HG03095 (cell line): Measurements from ENCODE around the gene SLC4A9.

ENCODE experiments used
- ATAC-seq: cut with Tn5 transposase; IDR thresholded peaks from one replicate; pipeline ENCODE4 v1.9.1; 2021; ENCODE audit warnings: moderate library complexity; ENCODE audit not compliant: unreplicated experiment

The SLC4A9 gene

DNA sequence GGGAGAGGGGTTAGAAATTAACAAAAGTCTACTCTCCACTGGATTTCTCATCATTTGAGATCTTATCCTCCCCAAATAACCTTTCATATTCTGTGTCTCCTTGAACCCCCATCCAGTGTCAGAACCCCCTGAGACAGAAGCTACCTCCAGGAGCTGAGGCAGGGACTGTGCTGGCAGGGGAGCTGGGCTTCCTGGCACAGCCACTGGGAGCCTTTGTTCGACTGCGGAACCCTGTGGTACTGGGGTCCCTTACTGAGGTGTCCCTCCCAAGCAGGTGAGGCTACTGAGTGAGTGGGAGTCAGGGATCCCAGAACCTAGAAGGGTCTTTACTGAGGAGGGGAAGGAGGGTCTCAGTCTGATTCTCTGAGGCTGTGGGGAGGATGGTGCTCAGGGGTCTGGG lies 1.9 kb downstream of the SLC4A9 start:
- ATAC-seq = no peak

DNA sequence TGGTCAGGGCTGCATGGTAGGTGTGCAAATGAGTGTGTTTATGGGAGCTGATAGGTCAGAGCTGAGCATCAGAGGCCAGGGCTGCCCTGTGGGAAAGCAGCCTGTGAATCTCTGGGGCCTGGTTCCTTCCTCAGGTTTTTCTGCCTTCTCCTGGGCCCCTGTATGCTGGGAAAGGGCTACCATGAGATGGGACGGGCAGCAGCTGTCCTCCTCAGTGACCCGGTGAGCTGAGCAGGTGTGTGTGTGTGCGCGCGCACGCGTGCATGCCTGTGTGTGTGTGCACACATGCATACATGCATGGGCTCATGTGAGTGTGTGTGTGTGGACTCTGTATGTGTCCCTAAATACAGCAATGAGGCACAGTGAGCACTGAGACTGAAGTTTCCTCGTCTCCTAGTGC lies 2.3 kb downstream of the SLC4A9 start:
- ATAC-seq = no peak

DNA sequence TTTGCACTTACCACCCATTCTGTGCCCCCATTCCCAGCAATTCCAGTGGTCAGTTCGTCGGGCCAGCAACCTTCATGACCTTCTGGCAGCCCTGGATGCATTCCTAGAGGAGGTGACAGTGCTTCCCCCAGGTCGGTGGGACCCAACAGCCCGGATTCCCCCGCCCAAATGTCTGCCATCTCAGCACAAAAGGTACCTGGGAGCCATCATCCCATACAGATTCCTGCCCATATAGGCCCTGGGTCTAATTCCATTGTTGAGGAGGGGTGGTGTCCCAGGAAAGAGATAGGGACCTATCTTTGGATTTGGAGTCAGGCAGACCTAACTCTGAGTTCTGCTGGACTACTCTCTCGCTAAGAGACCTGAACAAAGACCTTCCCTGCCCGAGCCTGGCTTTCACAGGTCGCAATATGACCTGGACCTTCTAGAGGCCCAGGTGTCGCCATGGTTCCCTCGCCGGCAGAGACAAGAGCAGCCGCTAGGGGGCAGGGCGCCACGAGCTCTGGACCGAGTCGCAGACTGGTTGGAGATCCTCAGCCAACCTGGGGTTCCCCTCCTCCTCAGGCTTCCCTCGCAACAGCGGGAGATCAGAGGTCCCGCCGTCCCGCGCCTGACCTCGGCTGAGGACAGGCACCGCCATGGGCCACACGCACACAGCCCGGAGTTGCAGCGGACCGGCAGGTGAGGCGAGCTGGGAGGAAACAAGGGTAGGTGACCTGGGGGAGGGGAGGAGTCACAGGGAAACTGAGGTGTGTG lies 3.1 kb downstream of the SLC4A9 start:
- ATAC-seq = peak; percentile 87

DNA sequence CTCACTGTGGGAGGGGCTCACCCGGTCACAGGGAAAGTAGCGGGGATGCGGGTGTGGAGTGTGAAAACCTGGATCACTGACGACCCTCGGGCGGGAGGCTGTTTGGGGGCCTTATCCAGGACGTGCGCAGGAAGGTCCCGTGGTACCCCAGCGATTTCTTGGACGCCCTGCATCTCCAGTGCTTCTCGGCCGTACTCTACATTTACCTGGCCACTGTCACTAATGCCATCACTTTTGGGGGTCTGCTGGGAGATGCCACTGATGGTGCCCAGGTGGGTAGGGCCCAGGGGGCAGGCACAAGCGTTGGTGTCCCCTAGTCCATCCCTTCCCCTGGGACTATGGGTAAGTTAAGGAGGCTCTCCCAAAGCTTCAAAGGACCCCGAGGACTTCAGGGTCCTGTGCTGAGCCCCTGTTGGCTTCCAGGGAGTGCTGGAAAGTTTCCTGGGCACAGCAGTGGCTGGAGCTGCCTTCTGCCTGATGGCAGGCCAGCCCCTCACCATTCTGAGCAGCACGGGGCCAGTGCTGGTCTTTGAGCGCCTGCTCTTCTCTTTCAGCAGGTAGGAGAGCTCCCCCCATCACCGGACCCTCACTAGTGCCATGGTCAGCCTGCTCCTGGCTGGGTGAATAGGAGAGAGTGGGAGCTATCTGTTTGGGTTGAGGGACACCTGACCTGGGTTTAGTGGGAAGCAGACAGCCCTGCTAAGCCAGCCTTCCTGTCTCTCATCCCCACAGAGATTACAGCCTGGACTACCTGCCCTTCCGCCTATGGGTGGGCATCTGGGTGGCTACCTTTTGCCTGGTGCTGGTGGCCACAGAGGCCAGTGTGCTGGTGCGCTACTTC lies 3.9 kb downstream of the SLC4A9 start:
- ATAC-seq = no peak

DNA sequence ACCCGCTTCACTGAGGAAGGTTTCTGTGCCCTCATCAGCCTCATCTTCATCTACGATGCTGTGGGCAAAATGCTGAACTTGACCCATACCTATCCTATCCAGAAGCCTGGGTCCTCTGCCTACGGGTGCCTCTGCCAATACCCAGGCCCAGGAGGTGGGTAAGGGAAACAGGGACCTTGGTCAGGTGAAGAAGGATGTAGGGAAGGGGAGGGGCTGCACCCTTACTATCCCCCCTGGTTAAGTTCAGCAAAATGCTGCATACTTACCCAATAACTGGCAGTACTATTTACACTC lies 4.4 kb downstream of the SLC4A9 start:
- ATAC-seq = no peak

DNA sequence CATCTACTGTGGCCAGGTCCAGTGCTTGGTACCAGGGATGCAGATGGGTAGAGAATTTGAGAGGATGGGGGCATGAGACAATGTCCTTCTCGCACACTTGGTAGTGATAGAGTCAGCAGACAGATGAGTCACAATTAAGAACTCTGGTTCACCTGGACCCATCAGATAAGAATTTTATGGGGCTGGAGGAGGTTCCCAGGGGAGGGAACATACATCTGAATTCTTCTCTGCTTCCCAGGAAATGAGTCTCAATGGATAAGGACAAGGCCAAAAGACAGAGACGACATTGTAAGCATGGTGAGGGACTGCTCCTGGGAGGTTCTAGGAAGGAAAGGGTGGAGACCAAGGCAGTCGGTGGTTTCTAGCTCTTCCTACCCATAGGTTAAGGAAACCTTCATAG lies 5.3 kb downstream of the SLC4A9 start:
- no peak for ATAC-seq

DNA sequence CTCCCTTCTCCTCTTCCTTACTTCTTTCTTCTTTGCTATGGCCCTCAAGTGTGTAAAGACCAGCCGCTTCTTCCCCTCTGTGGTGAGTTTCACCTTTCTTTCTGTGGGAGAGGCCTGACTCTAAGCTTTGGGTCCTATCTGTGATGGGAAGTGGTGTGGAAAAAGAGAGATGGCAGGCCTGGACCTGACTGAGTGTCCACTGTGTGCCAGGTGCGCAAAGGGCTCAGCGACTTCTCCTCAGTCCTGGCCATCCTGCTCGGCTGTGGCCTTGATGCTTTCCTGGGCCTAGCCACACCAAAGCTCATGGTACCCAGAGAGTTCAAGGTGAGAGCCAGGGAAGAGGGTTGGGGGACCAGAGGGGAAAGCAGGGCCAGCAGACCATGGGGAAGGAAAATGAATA lies 5.9 kb downstream of the SLC4A9 start:
- ATAC-seq = no peak

DNA sequence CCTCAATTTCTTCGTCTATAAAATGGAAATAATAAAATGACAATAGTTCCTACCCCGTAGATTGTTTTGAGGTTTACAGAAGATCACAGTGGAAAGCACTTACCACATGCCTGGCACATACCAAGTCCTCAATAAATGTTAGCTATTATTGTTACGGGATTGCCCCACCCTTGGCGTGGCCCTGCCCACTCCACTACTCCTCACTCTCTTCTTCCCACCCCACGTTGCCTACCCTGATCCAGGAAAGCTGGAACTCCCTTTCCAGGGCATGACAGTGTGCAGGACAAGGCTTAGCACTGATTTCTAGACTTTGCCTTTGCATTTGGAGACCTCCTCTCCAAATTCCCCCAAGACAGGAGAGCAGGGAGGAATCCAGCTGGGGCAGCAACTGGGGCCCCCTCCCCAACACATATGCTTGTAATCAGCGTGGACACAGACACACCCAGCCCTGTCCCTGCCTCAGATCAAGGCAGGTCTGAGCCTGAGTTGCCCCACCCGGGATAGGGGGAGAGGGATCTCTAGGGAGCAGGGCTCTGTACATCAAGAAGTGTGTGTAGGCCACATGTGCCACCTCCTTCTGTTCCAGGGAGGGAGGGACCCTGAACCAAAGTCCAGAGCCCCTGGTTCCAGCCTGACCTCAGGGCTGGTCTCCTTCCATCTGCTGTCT lies 6.7 kb downstream of the SLC4A9 start:
- no peak for ATAC-seq

DNA sequence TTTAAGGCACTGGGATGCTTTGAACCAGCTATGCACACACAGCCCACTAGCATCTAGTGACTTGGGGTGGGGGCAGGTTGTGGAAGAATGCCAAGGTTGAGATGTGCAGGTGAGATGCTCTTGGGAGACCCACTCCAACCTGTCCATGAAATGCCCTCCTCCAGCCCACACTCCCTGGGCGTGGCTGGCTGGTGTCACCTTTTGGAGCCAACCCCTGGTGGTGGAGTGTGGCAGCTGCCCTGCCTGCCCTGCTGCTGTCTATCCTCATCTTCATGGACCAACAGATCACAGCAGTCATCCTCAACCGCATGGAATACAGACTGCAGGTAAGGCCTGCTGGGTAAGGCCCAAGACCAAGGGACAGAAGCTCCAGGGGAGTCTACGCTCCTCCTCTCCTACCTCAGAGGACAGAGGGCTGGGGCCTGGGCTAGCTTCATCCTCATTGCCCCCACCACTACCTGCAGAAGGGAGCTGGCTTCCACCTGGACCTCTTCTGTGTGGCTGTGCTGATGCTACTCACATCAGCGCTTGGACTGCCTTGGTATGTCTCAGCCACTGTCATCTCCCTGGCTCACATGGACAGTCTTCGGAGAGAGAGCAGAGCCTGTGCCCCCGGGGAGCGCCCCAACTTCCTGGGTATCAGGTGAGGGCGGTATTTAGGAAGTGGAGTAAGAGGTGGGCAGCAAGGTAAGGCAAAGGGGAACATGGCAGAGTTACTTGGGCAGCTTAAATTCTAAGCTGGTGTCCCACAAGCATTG lies 7.4 kb downstream of the SLC4A9 start:
- ATAC-seq = no peak

DNA sequence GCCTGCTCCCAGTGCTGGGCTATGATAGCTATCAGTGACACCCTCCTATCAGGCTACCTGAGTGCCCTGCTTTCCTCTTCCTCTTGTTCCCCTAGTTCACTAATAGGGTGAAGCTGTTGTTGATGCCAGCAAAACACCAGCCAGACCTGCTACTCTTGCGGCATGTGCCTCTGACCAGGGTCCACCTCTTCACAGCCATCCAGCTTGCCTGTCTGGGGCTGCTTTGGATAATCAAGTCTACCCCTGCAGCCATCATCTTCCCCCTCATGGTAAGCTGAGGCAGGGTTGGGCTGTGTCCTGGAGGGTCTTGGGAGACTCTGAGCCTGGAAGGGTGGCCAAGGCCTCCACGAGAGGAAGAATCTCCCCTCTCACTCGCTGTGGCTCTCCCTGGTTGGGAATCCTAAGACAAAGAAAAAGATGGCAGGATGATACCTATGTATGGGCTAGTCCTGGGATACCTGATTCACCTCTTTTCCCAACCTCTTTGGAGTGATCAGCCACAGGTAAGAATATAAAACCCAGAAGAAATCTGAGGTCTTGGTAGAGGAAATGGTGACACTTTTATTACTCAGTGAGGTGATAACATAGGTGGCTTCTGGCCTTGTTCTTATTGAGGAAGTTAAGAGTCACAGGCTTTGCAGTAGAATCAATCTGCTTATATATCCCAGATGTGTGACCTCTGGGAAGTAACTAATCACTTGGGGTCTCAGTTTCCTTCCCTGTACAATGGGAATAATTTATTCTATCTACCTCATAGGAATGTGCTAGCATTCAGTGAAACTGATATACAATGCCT lies 11.6 kb downstream of the SLC4A9 start:
- ATAC-seq = no peak

DNA sequence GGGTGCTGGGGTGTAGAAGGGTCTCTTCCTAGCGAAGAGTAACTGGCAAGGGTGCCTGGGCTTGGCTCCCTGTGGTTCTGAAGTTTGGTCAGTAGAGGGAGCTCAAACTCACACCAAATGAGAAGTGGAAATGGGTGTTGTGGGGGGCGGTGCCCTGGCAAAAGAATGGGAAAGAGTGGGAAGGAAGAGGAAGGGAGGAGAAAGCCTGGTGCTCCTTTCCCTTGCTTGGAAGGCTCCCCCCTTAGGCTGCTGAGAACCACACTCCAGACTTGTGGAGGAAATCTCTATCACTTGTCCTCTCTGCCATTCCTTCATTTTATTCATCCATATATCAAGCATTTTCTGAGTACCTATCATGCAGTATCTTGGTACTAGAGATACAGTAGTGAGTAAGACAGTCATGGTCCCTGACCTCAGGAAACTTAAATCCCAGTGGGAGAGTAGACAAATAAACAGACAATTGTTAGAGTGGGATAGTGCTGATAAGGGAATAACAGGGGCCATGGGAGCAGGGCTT lies 13.0 kb downstream of the SLC4A9 start:
- ATAC-seq = no peak

DNA sequence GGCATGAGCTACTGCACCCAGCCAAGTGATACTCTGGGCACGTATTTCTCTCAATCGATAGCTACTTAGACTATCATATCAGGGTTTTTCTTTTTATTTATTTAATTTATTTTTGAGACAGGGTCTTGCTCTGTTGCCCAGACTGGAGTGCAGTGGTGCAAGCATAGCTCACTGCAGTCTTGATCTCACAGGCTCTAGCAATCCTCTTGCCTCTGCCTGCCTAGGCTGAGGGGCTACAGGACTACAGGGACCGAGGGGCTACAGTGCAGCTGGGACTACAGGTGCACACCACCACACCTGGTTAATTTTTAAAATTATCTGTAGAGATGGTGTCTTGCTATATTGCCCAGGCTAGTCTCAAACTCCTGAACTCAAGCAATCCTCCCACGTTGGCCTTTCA lies 21.4 kb downstream of the SLC4A9 start:
- no peak for ATAC-seq

DNA sequence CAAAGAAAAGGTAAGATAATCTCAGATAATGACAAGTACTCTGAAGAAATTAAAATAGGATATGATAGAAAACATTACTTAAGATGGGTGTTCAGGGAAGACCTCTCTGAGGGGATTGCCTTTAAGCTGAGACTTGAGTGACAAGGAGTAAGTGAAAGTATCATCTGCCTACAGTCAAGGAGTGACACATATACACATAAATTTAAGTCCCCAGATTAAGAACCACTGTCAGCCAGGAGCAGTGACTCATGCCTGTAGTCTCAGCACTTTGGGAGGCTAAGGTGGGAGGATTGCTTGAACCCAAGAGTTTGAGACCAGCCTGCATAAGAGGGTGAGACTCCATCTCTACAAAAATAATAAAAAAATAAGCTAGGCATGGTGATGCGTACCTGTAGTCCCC lies 22.0 kb downstream of the SLC4A9 start:
- no peak for ATAC-seq

DNA sequence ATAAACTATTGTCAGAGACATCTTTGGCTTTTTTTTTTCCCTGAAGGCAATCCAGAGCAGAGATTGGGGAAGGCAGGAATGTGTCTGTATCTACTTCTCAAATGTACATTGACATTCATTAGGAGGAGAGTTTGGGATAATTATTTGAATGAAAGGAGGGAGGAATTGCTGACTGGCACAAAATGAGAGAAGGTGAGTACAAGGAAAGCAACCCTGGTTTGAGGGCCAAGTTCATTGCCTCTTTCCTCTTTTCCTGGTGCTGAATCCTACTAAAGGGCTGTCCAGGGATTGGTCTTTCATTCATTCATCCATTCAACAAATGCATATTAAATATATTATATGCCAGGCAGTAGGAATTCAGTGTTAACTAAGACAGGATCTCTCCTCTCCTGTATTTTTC lies 22.9 kb downstream of the SLC4A9 start:
- no peak for ATAC-seq

DNA sequence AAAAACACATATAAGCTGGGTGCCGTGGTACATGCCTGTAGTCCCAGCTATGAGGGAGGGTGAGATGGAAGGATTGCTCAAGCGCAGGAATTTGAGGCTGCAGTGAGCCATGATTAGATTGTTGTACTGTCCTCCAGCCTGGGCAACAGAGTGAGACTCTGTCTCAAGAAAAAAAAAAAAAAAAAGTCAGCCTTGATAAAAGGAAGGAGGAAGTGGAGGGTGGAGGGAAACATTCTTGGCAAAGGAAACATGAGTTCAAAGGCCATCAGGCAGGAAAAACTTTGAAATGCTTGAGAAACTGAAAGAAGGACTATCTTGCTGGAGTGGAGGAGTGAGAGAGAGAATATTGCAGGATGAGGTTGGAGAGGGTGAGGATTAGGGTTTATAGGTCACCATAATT lies 23.3 kb downstream of the SLC4A9 start:
- no peak for ATAC-seq

DNA sequence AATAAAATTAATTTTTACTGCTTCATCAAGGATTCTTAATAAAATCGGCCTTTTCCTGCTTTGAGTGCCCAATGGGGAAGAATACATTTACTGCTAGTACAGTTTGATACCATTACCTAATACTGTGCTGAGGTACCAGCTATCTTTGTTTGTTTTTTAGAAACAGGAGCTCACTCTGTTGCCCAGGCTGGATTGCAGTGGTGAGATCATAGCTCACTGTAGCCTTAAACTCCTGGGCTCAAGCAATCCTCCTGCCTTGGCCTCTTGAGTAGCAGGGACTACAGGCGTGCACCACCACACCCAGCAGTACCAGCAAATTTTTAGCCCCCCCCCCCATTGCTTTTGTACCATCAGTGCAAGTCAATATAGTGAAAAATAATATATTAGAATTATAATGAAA lies 28.1 kb downstream of the SLC4A9 start:
- no peak for ATAC-seq

DNA sequence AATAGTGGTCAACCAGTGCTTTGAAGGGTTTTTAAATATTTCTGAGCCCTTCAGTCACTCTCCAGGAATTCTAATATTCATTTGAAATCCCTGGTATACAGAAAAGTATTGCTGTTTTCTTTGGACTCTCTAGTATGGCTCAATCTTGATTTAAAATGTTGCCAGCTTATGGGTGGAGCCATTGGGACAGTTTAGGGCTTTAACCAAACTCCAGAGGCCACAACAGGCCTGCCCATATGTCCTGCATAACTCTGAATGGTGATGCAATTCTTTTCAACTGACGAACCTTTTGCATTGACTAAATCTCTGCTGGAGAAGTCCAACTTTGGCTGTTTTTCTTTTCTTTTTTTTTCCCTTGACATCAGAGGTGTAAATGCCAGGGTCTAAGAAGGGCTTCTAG lies 31.3 kb downstream of the SLC4A9 start:
- ATAC-seq = no peak

DNA sequence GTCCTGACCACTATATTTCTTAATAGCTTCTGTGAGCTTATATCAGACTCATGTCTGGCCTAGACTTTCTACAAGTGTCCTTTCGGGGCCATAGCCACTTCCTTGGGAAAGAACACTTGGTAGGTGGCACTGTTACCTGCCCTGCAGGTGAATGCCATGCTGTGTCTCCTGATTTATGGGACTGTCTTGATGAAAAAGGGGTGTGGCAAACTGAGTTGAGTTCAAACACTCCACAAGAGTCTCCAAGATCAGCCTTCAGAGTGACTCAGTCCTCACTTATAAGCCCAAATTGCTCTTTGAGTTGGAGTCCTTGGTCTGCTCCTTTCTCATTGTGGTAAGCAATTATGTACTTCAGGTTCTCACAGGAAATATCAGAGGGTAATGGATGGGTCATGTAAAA lies 31.7 kb downstream of the SLC4A9 start:
- ATAC-seq = no peak

DNA sequence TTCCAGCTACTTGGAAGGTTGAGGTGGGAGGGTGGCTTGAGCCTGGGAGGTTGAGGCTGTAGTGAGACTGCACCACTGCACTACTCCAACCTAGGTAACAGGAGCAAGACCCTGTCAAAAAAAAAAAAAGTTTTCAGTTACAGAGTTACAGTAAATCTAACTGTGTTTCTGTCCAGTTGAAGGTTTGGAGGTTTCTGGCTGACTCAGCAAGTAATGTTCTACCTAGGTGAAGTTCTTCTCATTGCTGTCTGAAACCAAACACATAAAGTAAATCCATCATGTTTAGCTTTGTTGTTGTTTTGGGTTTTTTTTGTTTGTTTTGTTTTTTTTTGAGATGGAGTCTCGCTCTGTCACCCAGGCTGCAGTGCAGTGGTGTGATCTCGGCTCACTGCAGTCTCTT lies 33.7 kb downstream of the SLC4A9 start:
- no peak for ATAC-seq

DNA sequence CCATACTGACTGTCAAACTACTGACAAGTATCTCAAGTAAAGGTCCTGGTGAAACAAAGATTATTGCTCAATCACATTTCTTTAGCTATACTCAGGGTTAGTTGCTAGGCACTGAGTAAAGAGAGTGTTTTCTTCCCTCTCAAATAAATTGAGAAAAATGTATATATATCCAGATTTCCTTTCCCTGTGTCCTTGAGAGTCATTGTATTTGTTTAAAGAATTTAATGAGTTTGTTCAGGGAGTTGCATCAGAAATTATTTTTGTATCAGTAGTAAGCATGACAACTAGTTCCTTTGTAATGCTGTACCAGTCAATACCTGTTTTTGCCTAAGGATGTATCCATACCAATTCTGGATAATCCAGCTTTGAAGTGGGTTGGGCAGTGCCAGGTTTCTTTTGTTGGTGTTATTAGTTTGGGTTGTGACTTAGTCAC lies 38.4 kb downstream of the SLC4A9 start:
- no peak for ATAC-seq
